ENCODE data around the gene LYST. TPM values are rescaled to one million over a fixed set of nuclear protein-coding genes. Genes with fewer than 3 reads are reported as not detected.

LYST gene
- total and polyA plus RNA-seq, 10 donors, result 9.0 to 169 (median 98.1) TPM

- no peak for DNase-seq
- Histone ChIP-seq H3K27me3 (replicated peaks in 1 of 7) (no peaks in the 10 kb centered on the region), H3K36me3 (no peaks in the 10 kb centered on the region), H3K9me3 (peaks cover 0 to 12% (median 9%) of the 10 kb centered on the region in 8 donors), H3K4me3 (no peak overlapping the region), H3K4me1 (peaks cover 22 to 100% (median 76%) of the 10 kb centered on the region in 6 donors), H3K27ac (peak overlapping the region in 3 of 8 donors; percentile 46 to 59 (median 50))
- intact Hi-C loops (cut with DNase I; ENCODE audit: low total_unique reads), result loop anchor here (5.0 kb wide), 1 partner anchor 123 kb away; no protein-coding TSS in a partner anchor
- 82 to 100% (median 92%) methylated on average over 3 of the region's 3 CpGs for WGBS, 5 donors
- TF ChIP-seq POLR2AphosphoS5 (IDR thresholded peaks at IDR 0.05) (no peak), POLR2A (IDR thresholded peaks at IDR 0.05) (no peak), CTCF (IDR thresholded peaks at IDR 0.05 in 8 of 11, conservative IDR thresholded peaks at IDR 0.05 in 3 of 11) (no peak)
Observed at GRCh38 chr1:235844776-235845175, 21.9 kb downstream of the LYST start.

GRCh38 chr1:235843461-235843961, 23.2 kb downstream of the LYST start:
- Histone ChIP-seq H3K27me3 (replicated peaks in 1 of 7) (no peaks in the 10 kb centered on the region), H3K4me1 (peaks cover 22 to 100% (median 71%) of the 10 kb centered on the region in 6 donors), H3K4me3 (no peak overlapping the region), H3K27ac (peak overlapping the region in 5 of 8 donors; percentile 31 to 81 (median 61)), H3K36me3 (no peaks in the 10 kb centered on the region), H3K9me3 (peaks cover 0 to 12% (median 9%) of the 10 kb centered on the region in 8 donors)
- TF ChIP-seq CTCF (IDR thresholded peaks at IDR 0.05 in 8 of 11, conservative IDR thresholded peaks at IDR 0.05 in 3 of 11) (peak in 9 of 11 experiments; percentile 22 to 66 (median 43)), POLR2A (IDR thresholded peaks at IDR 0.05) (no peak), POLR2AphosphoS5 (IDR thresholded peaks at IDR 0.05) (no peak)
- WGBS, 5 donors, result 36 to 47% (median 36%) methylated on average over 2 of the region's 2 CpGs
- DNase-seq, result no peak
- intact Hi-C loops (cut with DNase I; ENCODE audit: low total_unique reads), result loop anchor here (5.0 kb wide), 1 partner anchor 124 kb away; no protein-coding TSS in a partner anchor

GRCh38 chr1:235841938-235842545, 24.7 kb downstream of the LYST start:
- Histone ChIP-seq H3K36me3 (no peaks in the 10 kb centered on the region), H3K4me3 (no peak overlapping the region), H3K27me3 (replicated peaks in 1 of 7) (no peaks in the 10 kb centered on the region), H3K27ac (peak overlapping the region in 7 of 8 donors; percentile 0 to 81 (median 56)), H3K4me1 (peaks cover 22 to 100% (median 73%) of the 10 kb centered on the region in 6 donors), H3K9me3 (peaks cover 0 to 7% (median 4%) of the 10 kb centered on the region in 8 donors)
- 31 to 68% (median 52%) methylated on average over 1 of the region's 1 CpG for WGBS, 5 donors
- intact Hi-C loops (cut with DNase I; ENCODE audit: low total_unique reads), result loop anchor here (5.0 kb wide), 1 partner anchor 125 kb away; no protein-coding TSS in a partner anchor
- DNase-seq, result no peak
- TF ChIP-seq CTCF (IDR thresholded peaks at IDR 0.05 in 8 of 11, conservative IDR thresholded peaks at IDR 0.05 in 3 of 11) (no peak), POLR2AphosphoS5 (IDR thresholded peaks at IDR 0.05) (no peak), POLR2A (IDR thresholded peaks at IDR 0.05) (no peak)

GRCh38 chr1:235838021-235838420, 28.7 kb downstream of the LYST start:
- Histone ChIP-seq H3K4me3 (no peak overlapping the region), H3K27ac (peak overlapping the region in 5 of 8 donors; percentile 1 to 40 (median 26)), H3K27me3 (replicated peaks in 1 of 7) (no peaks in the 10 kb centered on the region), H3K4me1 (peaks cover 14 to 99% (median 63%) of the 10 kb centered on the region in 6 donors), H3K9me3 (no peaks in the 10 kb centered on the region), H3K36me3 (peaks cover 0 to 4% (median 0%) of the 10 kb centered on the region in 6 donors)
- no peak for DNase-seq
- intact Hi-C loops (cut with DNase I; ENCODE audit: low total_unique reads), result no loop called here
- TF ChIP-seq POLR2A (IDR thresholded peaks at IDR 0.05), result no peak
- TF ChIP-seq POLR2AphosphoS5 (IDR thresholded peaks at IDR 0.05), result no peak
- no peak for TF ChIP-seq CTCF (IDR thresholded peaks at IDR 0.05 in 8 of 11, conservative IDR thresholded peaks at IDR 0.05 in 3 of 11)
- 38 to 66% (median 51%) methylated on average over 1 of the region's 1 CpG for WGBS, 5 donors

Data from spleen (tissue), 11 donors.